Thyroid gland (tissue), 4 donors: ENCODE results near the gene RBM48. TPM values are rescaled to one million over a fixed set of nuclear protein-coding genes. Genes with fewer than 3 reads are reported as not detected.

Source experiments
- DNase-seq, 2 donors: peaks; one replicate each; pipeline ENCODE4 v3.0.0-alpha.2; 2019
- H3K27ac ChIP-seq, 3 donors: fragments of 200-600 bp; sonication (generic); 1 replicate in 2 of 3; 2 replicates in 1 of 3; pipeline ENCODE4 v1.5.1; 2016 to 2019; ENCODE audit warnings: mild to moderate bottlenecking in 1 of 3, moderate library complexity in 1 of 3
- H3K27me3 ChIP-seq: fragments of 200-600 bp; sonication (generic); one replicate; pipeline ENCODE4 v1.5.1; 2019
- H3K36me3 ChIP-seq, 2 donors: fragments of 200-600 bp; sonication (generic); one replicate each; pipeline ENCODE4 v1.5.1; 2016 to 2019
- H3K4me1 ChIP-seq, 2 donors: fragments of 200-600 bp; sonication (generic); one replicate each; pipeline ENCODE4 v1.5.1; 2017 to 2019
- H3K4me3 ChIP-seq, 3 donors: fragments of 200-600 bp; sonication (generic); replicated peaks in 1 of 3; 1 replicate in 2 of 3; 2 replicates in 1 of 3; pipeline ENCODE4 v1.5.1; 2016; ENCODE audit warnings: mild to moderate bottlenecking in 1 of 3
- H3K9me3 ChIP-seq: fragments of 200-600 bp; sonication (generic); one replicate; pipeline ENCODE4 v1.5.1; 2017
- CTCF ChIP-seq, 6 experiments: fragments of 200-600 bp in 3 of 6; fragments of 450-650 bp in 3 of 6; sonication (generic) in 3 of 6; IDR thresholded peaks; one replicate each; pipeline ENCODE4 v1.5.1; 2016 to 2019; ENCODE audit warnings: antibody characterized with exemption in 6 of 6, mild to moderate bottlenecking in 2 of 6, inconsistent platforms in 1 of 6, moderate library complexity in 1 of 6
- POLR2A ChIP-seq, 2 donors: fragments of 450-650 bp; IDR thresholded peaks; one replicate each; pipeline ENCODE4 v1.6.1; 2017; ENCODE audit warnings: antibody characterized with exemption in 2 of 2, mild to moderate bottlenecking in 2 of 2, moderate library complexity in 1 of 2
- WGBS, 2 donors: methylation state at CpG; one replicate each; pipeline ENCODE4 v1.1.5; 2017; 5-methylcytosine and 5-hydroxymethylcytosine counted together
- intact Hi-C: fragments of 100-400 bp; cut with DNase I; formaldehyde crosslinking; loops from one replicate; pipeline ENCODE4 v1.15.1; 2023
- total RNA-seq, 4 donors: library from RNA; depleted of rRNA; stranded (reverse); fragments of >200 nt; gene quantifications; one replicate each; pipeline ENCODE4 v1.2.3, GENCODE V29; 2016

RBM48 gene
- total RNA-seq, 4 donors from 2014 or later: 12.7 to 23.8 (median 14.8) TPM

GRCh38 chr7:92504563-92504962 lies 24.0 kb upstream of the RBM48 start:
- H3K4me1 ChIP-seq: no peaks in the 10 kb centered on the region
- H3K9me3 ChIP-seq: no peaks in the 10 kb centered on the region
- H3K4me3 ChIP-seq: no peak overlapping the region
- no peak for DNase-seq
- H3K27me3 ChIP-seq: no peaks in the 10 kb centered on the region
- 91 to 93% methylated on average over 3 of the region's 3 CpGs for WGBS, 2 donors
- no peak for TF ChIP-seq CTCF (IDR thresholded peaks at IDR 0.05)
- no peak for TF ChIP-seq POLR2A (IDR thresholded peaks at IDR 0.05)
- H3K27ac ChIP-seq: no peak overlapping the region
- H3K36me3 ChIP-seq: peaks cover 18 to 30% of the 10 kb centered on the region in 2 donors
- intact Hi-C loops: no loop called here

- H3K4me1 ChIP-seq: no peaks in the 10 kb centered on the region
- intact Hi-C loops: no loop called here
- no peak for DNase-seq
- H3K9me3 ChIP-seq: no peaks in the 10 kb centered on the region
- no peak for TF ChIP-seq POLR2A (IDR thresholded peaks at IDR 0.05)
- no peak for TF ChIP-seq CTCF (IDR thresholded peaks at IDR 0.05)
- peaks cover 9 to 21% of the 10 kb centered on the region in 2 donors for H3K36me3 ChIP-seq
- 90 to 94% methylated on average over 2 of the region's 2 CpGs for WGBS, 2 donors
- H3K27me3 ChIP-seq: no peaks in the 10 kb centered on the region
- no peak overlapping the region for H3K4me3 ChIP-seq
- no peak overlapping the region for H3K27ac ChIP-seq
These were observed 22.2 kb upstream of the RBM48 start for GRCh38 chr7:92506363-92506762.

GRCh38 chr7:92508946-92509345 lies 19.6 kb upstream of the RBM48 start:
- no peak overlapping the region for H3K4me3 ChIP-seq
- intact Hi-C loops: no loop called here
- no peak overlapping the region for H3K27ac ChIP-seq
- TF ChIP-seq POLR2A (IDR thresholded peaks at IDR 0.05): no peak
- no peak for TF ChIP-seq CTCF (IDR thresholded peaks at IDR 0.05)
- no peaks in the 10 kb centered on the region for H3K4me1 ChIP-seq
- WGBS, 2 donors: 97% methylated on average over 5 of the region's 5 CpGs
- no peaks in the 10 kb centered on the region for H3K27me3 ChIP-seq
- DNase-seq: no peak
- H3K36me3 ChIP-seq: peaks cover 8 to 20% of the 10 kb centered on the region in 2 donors
- no peaks in the 10 kb centered on the region for H3K9me3 ChIP-seq

GRCh38 chr7:92513167-92513902 lies 15.3 kb upstream of the RBM48 start:
- Histone ChIP-seq H3K9me3 (no peaks in the 10 kb centered on the region), H3K27me3 (no peaks in the 10 kb centered on the region), H3K4me1 (no peaks in the 10 kb centered on the region), H3K36me3 (peaks cover 9 to 21% of the 10 kb centered on the region in 2 donors), H3K4me3 (no peak overlapping the region), H3K27ac (no peak overlapping the region)
- TF ChIP-seq CTCF (IDR thresholded peaks at IDR 0.05): no peak
- TF ChIP-seq POLR2A (IDR thresholded peaks at IDR 0.05): no peak
- no peak for DNase-seq
- 62 to 83% methylated on average over 3 of the region's 3 CpGs for WGBS, 2 donors
- intact Hi-C loops: no loop called here

GRCh38 chr7:92517631-92518030 lies 11.0 kb upstream of the RBM48 start:
- 89 to 92% methylated on average over 3 of the region's 3 CpGs for WGBS, 2 donors
- DNase-seq: no peak
- H3K4me3 ChIP-seq: no peak overlapping the region
- H3K27me3 ChIP-seq: no peaks in the 10 kb centered on the region
- H3K4me1 ChIP-seq: no peaks in the 10 kb centered on the region
- intact Hi-C loops: no loop called here
- H3K27ac ChIP-seq: no peak overlapping the region
- H3K9me3 ChIP-seq: no peaks in the 10 kb centered on the region
- no peak for TF ChIP-seq POLR2A (IDR thresholded peaks at IDR 0.05)
- no peak for TF ChIP-seq CTCF (IDR thresholded peaks at IDR 0.05)
- H3K36me3 ChIP-seq: peaks cover 9 to 21% of the 10 kb centered on the region in 2 donors
